HG03575 (cell line): Measurements from ENCODE around the gene THAP12.

Source experiments
- ATAC-seq: cut with Tn5 transposase; IDR thresholded peaks from one replicate; pipeline ENCODE4 v1.9.1; 2021; ENCODE audit not compliant: unreplicated experiment, insufficient number of reproducible peaks, low FRiP score; ENCODE audit errors: extremely low read depth

THAP12 gene

GRCh38 chr11:76313271-76313670, 67.7 kb downstream of the THAP12 start:
- ATAC-seq: no peak

GRCh38 chr11:76310832-76311595, 69.9 kb downstream of the THAP12 start:
- no peak for ATAC-seq

DNA sequence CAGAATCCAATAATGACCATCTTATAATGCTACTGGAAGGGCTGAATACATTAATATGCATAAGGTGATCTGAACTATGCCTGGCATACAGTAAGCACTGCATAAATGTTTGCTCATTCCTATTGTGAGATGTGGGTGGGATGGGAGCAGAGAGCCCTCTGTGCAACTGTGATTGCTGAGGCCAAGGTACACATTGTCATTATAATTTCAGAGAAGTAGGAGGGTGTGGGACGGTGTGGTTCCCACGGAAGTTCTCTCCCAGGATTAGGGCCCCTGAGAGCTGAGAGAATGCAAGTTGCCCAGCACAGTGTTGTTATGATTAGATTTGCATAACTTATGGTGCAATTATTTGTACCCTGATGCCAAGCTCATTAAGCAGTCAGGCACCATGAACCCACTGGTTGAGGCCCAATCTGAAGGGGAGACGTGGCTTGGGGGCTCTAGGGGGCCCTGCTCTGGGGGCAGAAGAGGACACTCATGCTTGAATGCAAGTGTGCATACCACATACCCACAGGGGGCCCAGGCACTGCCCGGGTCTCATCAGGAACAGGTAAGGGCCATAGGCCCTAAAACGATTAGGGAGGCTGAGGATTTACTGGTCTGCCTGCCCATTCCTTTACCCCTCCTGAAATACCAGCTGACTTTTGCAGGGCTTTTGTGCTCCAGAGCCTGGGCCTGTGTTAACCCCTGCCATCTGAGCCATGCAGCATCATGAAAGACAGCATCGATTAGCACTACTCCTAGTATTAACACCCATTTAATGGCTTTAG, 72.8 kb downstream of the THAP12 start:
- no peak for ATAC-seq

- no peak for ATAC-seq
Observed at GRCh38 chr11:76307396-76307795, 73.5 kb downstream of the THAP12 start.

- ATAC-seq: no peak
Observed at GRCh38 chr11:76303399-76303798, 77.5 kb downstream of the THAP12 start.

- no peak for ATAC-seq
Observed at GRCh38 chr11:76302996-76303395, 77.9 kb downstream of the THAP12 start.
